WERI-Rb-1 (cell line): ENCODE results near the gene GRIN3B.
A peak's percentile ranks its signal among the peaks of the same experiment; 100 is the strongest.

Experiments used
- DNase-seq: peaks from one replicate; pipeline ENCODE4 v3.0.0-alpha.2; 2020
- H3K27ac ChIP-seq: fragments of 250-450 bp; sonication (Bioruptor Pico); 2 replicates; pipeline ENCODE4 v1.5.1; 2020; ENCODE audit warnings: mild to moderate bottlenecking, moderate library complexity
- H3K27me3 ChIP-seq: fragments of 250-450 bp; sonication (Bioruptor Pico); 2 replicates; pipeline ENCODE4 v1.5.1; 2021; ENCODE audit warnings: mild to moderate bottlenecking, low read depth, moderate library complexity; ENCODE audit not compliant: insufficient read depth, severe bottlenecking
- H3K36me3 ChIP-seq: fragments of 250-450 bp; sonication (Bioruptor Pico); 2 replicates; pipeline ENCODE4 v1.5.1; 2020; ENCODE audit warnings: mild to moderate bottlenecking, moderate library complexity
- H3K4me3 ChIP-seq: 2 replicates; pipeline ENCODE4 v1.5.1; 2011; ENCODE audit warnings: low read depth, mild to moderate bottlenecking, control low read depth, low read length
- H3K9me3 ChIP-seq: fragments of 250-450 bp; sonication (Bioruptor Pico); 2 replicates; pipeline ENCODE4 v1.5.1; 2021; ENCODE audit warnings: mild to moderate bottlenecking, moderate library complexity; ENCODE audit not compliant: severe bottlenecking
- TF ChIP-seq, protein P1 (sequence below): IDR thresholded peaks from 2 replicates; pipeline ENCODE4 v1.5.1; 2011; ENCODE audit warnings: low read depth, mild to moderate bottlenecking, control low read depth, inconsistent platforms, low read length

Gene GRIN3B

DNA sequence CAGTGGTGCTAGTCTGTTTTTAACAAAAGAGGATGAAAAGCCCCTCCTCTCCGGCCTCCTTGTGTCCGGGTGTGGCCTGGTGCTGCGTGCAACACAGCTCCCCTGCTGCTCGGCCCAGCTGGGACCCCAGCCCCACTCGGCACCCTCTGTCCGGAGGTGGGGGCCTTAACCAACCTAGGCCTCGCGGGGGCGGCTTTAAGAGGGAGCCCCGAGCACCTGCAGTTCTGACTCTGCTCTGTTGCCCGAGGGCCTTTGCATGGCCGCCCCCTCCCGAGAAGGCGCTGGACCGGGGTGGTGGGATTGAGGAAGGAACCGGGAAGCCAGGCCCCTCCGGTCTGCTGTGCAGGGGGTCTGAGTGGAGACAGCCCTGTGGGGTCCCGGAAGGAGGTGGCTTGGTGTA is 5.7 kb upstream of the GRIN3B start:
- peaks cover 2% of the 10 kb centered on the region for H3K9me3 ChIP-seq
- H3K27me3 ChIP-seq: peaks cover 38% of the 10 kb centered on the region
- TF ChIP-seq, protein P1, sequence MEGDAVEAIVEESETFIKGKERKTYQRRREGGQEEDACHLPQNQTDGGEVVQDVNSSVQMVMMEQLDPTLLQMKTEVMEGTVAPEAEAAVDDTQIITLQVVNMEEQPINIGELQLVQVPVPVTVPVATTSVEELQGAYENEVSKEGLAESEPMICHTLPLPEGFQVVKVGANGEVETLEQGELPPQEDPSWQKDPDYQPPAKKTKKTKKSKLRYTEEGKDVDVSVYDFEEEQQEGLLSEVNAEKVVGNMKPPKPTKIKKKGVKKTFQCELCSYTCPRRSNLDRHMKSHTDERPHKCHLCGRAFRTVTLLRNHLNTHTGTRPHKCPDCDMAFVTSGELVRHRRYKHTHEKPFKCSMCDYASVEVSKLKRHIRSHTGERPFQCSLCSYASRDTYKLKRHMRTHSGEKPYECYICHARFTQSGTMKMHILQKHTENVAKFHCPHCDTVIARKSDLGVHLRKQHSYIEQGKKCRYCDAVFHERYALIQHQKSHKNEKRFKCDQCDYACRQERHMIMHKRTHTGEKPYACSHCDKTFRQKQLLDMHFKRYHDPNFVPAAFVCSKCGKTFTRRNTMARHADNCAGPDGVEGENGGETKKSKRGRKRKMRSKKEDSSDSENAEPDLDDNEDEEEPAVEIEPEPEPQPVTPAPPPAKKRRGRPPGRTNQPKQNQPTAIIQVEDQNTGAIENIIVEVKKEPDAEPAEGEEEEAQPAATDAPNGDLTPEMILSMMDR: no peak
- no peak overlapping the region for H3K4me3 ChIP-seq
- peaks cover 21% of the 10 kb centered on the region for H3K36me3 ChIP-seq
- DNase-seq: no peak
- H3K27ac ChIP-seq: no peak overlapping the region

DNA sequence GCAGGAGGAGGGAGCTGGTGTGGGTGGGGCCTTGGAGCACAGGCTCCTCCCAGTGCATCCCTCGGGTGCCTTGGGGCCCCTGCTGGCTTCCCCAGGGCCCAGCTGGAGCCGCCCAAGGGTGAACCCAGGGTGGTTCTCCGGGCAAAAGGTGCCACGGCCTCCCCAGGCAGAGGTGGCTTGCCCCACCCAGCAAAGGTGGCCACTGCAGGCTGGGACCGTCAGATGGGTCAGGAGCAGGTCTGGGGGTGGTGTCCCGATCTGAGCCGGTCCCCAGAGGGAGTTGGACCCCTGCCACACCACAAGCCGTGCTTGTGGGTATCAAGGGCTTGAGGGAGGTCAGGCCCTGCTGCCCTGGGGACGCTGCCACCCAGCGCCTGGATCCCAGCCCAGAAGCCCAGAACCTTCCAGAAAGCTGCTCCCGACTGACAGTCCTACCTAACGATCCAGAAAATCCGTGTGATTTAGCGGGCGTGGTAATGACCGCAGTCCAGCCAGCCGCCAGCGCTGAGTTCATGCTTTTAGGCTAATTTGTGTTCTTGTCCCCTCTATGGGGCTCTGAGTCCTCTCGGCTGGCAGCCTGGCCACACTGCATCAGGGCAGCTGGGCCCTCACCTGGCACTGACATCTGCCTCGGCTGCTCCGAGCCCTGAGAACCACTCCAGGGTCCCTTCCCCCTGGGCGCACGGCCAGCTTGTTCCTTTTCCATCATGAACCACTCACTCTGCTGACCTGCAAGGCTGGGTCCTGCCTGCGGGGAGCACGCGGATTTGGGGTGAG is 5.0 kb upstream of the GRIN3B start:
- no peak for DNase-seq
- no peak overlapping the region for H3K27ac ChIP-seq
- peaks cover 45% of the 10 kb centered on the region for H3K27me3 ChIP-seq
- H3K36me3 ChIP-seq: peaks cover 21% of the 10 kb centered on the region
- H3K9me3 ChIP-seq: peaks cover 2% of the 10 kb centered on the region
- H3K4me3 ChIP-seq: no peak overlapping the region
- TF ChIP-seq, protein P1: no peak

DNA sequence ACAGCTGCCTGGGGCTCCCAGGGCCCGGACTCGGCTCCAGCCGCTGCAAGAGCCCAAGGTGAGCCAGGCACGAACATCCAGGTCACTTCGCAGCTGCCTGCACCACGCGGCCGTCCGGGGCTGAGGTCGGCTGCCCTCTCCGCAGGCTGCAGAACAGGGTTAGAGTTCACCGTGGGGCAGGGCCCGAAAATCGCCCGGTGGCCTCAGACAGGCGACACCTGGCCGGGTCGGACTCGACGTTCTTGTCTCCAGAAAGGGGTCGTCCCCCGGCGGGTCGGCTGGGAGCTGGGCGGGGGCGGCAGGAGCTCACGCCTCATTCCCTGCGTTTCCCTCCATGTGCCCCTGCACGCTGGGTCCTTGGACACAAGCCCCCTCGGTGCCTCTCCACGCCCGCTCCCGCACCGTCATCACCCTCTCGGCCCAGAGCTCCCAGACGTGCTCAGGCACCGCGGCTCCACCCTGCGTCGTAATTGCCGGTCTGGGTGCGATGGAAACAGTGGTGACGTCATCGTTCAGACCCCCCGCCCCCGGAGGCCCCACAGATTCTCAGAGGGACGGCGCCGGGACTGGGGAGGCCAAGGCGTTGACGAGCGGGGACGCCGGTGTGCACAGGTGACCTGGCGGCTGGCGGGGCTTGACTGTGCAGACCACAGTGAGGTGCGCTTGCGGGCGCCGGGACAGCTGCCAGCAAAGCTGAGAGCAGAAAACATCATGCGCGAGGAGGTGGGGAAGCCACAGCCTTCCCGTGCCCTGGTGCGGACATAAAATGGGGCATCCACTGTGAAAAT is 4.0 kb upstream of the GRIN3B start:
- Histone ChIP-seq H3K27ac (no peak overlapping the region), H3K9me3 (peaks cover 2% of the 10 kb centered on the region), H3K4me3 (peak overlapping the region; percentile 13), H3K27me3 (peaks cover 52% of the 10 kb centered on the region), H3K36me3 (peaks cover 15% of the 10 kb centered on the region)
- TF ChIP-seq, protein P1: no peak
- DNase-seq: peak; percentile 68

DNA sequence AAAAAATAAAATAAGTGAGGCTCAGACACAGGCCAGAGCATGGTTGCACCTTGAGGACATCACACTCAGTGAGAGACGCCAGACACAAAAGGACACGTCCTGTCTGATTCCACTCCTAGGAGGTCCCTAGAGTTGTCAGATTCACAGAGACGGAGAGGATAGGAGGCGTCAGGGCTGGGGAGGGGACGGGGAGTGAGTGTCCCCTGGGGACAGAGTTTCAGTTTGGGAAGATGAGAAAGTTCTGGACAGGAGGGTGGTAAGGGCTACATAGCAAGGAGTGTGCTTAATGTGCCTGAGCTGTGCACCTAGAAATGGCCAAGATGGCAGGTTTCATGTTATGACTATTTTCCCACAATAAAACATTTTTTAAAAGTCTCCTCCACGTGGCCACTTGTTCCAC is 2.2 kb upstream of the GRIN3B start:
- H3K27ac ChIP-seq: no peak overlapping the region
- no peak overlapping the region for H3K4me3 ChIP-seq
- H3K36me3 ChIP-seq: peaks cover 4% of the 10 kb centered on the region
- H3K9me3 ChIP-seq: peaks cover 2% of the 10 kb centered on the region
- TF ChIP-seq, protein P1: no peak
- no peak for DNase-seq
- H3K27me3 ChIP-seq: peaks cover 61% of the 10 kb centered on the region

DNA sequence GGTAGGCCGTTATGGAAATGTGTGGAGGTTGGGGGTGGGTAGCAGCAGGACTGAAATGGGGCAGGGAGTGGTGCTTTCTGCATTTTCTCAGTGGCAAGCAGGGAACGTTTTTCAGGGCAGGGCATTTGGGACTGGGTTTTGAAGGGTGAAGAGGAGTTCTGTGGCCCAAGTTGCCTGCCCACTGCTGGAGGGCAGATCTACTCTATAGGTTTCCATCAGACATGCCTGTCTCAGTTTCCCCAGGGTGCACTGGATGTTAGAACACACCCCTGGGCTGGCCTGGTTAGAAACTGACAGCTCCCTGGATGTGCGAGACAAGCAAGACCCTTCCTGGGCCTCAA is 870 bp upstream of the GRIN3B start:
- TF ChIP-seq, protein P1: no peak
- H3K9me3 ChIP-seq: peaks cover 2% of the 10 kb centered on the region
- H3K4me3 ChIP-seq: no peak overlapping the region
- no peaks in the 10 kb centered on the region for H3K36me3 ChIP-seq
- H3K27me3 ChIP-seq: peaks cover 69% of the 10 kb centered on the region
- H3K27ac ChIP-seq: no peak overlapping the region
- DNase-seq: no peak
